CD14-positive monocyte (primary cell): ENCODE data around the gene CCDC82. TPM values are rescaled to one million over a fixed set of nuclear protein-coding genes. Genes with fewer than 3 reads are reported as not detected.

ENCODE experiments used
- DNase-seq, 3 donors: peaks; one replicate each; pipeline ENCODE4 v3.0.0-alpha.2; 2011 to 2022
- H2AFZ ChIP-seq: 2 replicates; pipeline ENCODE4 v1.6.0; 2012; ENCODE audit warnings: mild to moderate bottlenecking, low read depth, low read length, inconsistent platforms; ENCODE audit not compliant: insufficient read depth, poor library complexity, severe bottlenecking
- H3K27ac ChIP-seq, 2 donors: 1 replicate in 1 of 2; 2 replicates in 1 of 2; pipeline ENCODE4 v1.5.1; 2012 to 2013; ENCODE audit warnings: low read length in 2 of 2, control low read depth in 1 of 2, inconsistent platforms in 1 of 2, low read depth in 1 of 2, mild to moderate bottlenecking in 1 of 2
- H3K27me3 ChIP-seq, 2 donors: one replicate each; pipeline versions ENCODE4 v1.6.0 to v1.6.1; 2011 to 2013; ENCODE audit warnings: low read length in 2 of 2; ENCODE audit not compliant: control insufficient read depth in 2 of 2, insufficient read depth in 2 of 2
- H3K36me3 ChIP-seq, 2 donors: replicated peaks in 1 of 2; 1 replicate in 1 of 2; 2 replicates in 1 of 2; pipeline versions ENCODE4 v1.5.1 to v1.6.1; 2012 to 2013; ENCODE audit warnings: low read length in 2 of 2, control low read depth in 1 of 2, inconsistent platforms in 1 of 2, mild to moderate bottlenecking in 1 of 2; ENCODE audit not compliant: insufficient read depth in 2 of 2, control insufficient read depth in 1 of 2
- H3K4me1 ChIP-seq, 2 donors: 1 replicate in 1 of 2; 2 replicates in 1 of 2; pipeline versions ENCODE4 v1.5.1 to v1.6.1; 2012 to 2013; ENCODE audit warnings: low read length in 2 of 2, control low read depth in 1 of 2, inconsistent platforms in 1 of 2, mild to moderate bottlenecking in 1 of 2, moderate library complexity in 1 of 2; ENCODE audit not compliant: insufficient read depth in 2 of 2, control insufficient read depth in 1 of 2
- H3K4me2 ChIP-seq: replicated peaks from 2 replicates; pipeline ENCODE3; 2012; ENCODE audit warnings: low read length, moderate library complexity, mild to moderate bottlenecking; ENCODE audit not compliant: poor library complexity, severe bottlenecking; ENCODE audit errors: extremely low read depth
- H3K4me3 ChIP-seq, 3 experiments: fragments of 200-600 bp in 1 of 3; sonication (generic) in 1 of 3; replicated peaks in 1 of 3; 1 replicate in 2 of 3; 2 replicates in 1 of 3; pipeline ENCODE4 v1.5.1; 2011 to 2013; ENCODE audit warnings: low read length in 3 of 3, mild to moderate bottlenecking in 3 of 3, control low read depth in 2 of 3, low read depth in 2 of 3, inconsistent platforms in 1 of 3, moderate library complexity in 1 of 3
- H3K79me2 ChIP-seq: 2 replicates; pipeline ENCODE4 v1.6.0; 2012; ENCODE audit warnings: mild to moderate bottlenecking, control low read depth, inconsistent platforms, low read length, moderate library complexity; ENCODE audit not compliant: insufficient read depth
- H3K9ac ChIP-seq: 2 replicates; pipeline ENCODE4 v1.6.0; 2017; ENCODE audit warnings: low read length, mild to moderate bottlenecking; ENCODE audit not compliant: insufficient read depth, poor library complexity, severe bottlenecking
- H3K9me3 ChIP-seq, 2 donors: replicated peaks in 1 of 2; 1 replicate in 1 of 2; 2 replicates in 1 of 2; pipeline versions ENCODE4 v1.5.1 to v1.6.1; 2012 to 2013; ENCODE audit warnings: low read length in 2 of 2, control low read depth in 1 of 2; ENCODE audit not compliant: control insufficient read depth in 1 of 2, insufficient read depth in 1 of 2
- H4K20me1 ChIP-seq: 2 replicates; pipeline ENCODE4 v1.6.0; 2012; ENCODE audit warnings: mild to moderate bottlenecking, low read length, control low read depth, moderate library complexity; ENCODE audit not compliant: insufficient read depth
- H3K27ac Mint-ChIP-seq, 7 donors: one replicate each; pipeline ENCODE4 v1.8.0; 2020; ENCODE audit warnings: mild to moderate bottlenecking in 7 of 7, mixed read lengths in 7 of 7, moderate library complexity in 6 of 7, inconsistent platforms in 2 of 7
- H3K27me3 Mint-ChIP-seq, 3 donors: one replicate each; pipeline ENCODE4 v1.8.0; 2021 to 2022; ENCODE audit warnings: low read depth in 3 of 3, mild to moderate bottlenecking in 3 of 3, mixed read lengths in 3 of 3, moderate library complexity in 3 of 3, inconsistent platforms in 1 of 3
- H3K36me3 Mint-ChIP-seq, 2 donors: one replicate each; pipeline ENCODE4 v1.8.0; 2020; ENCODE audit warnings: mixed read lengths in 2 of 2, inconsistent platforms in 1 of 2, mild to moderate bottlenecking in 1 of 2
- H3K4me1 Mint-ChIP-seq: one replicate; pipeline ENCODE4 v1.8.0; 2020; ENCODE audit warnings: mild to moderate bottlenecking, mixed read lengths
- H3K4me3 Mint-ChIP-seq, 2 donors: one replicate each; pipeline ENCODE4 v1.8.0; 2020; ENCODE audit warnings: mild to moderate bottlenecking in 2 of 2, mixed read lengths in 2 of 2, moderate library complexity in 1 of 2
- H3K9me3 Mint-ChIP-seq, 7 donors: one replicate each; pipeline ENCODE4 v1.8.0; 2020 to 2022; ENCODE audit warnings: mixed read lengths in 7 of 7, mild to moderate bottlenecking in 6 of 7, moderate library complexity in 6 of 7, inconsistent platforms in 2 of 7
- CTCF ChIP-seq: fragments of 200-600 bp; IDR thresholded peaks from one replicate; pipeline ENCODE4 v1.8.0; 2022; ENCODE audit warnings: antibody characterized with exemption, mild to moderate bottlenecking
- WGBS: methylation state at CpG from one replicate; pipeline ENCODE4 v1.1.5; 2013; ENCODE audit warnings: missing lambda C conversion rate; ENCODE audit not compliant: insufficient coverage; 5-methylcytosine and 5-hydroxymethylcytosine counted together
- intact Hi-C, 2 donors: fragments of 100-400 bp; cut with micrococcal nuclease; formaldehyde crosslinking; loops; one replicate each; pipeline versions ENCODE4 v1.15.0 to v1.15.1; 2023
- polyA plus RNA-seq, 3 donors: library from polyadenylated mRNA; depleted of rRNA in 1 of 3; unstranded in 2 of 3; stranded (reverse) in 1 of 3; fragments of 300-500 nt in 2 of 3; fragments of >200 nt in 1 of 3; fragmentation: Illumina TruSeq in 2 of 3; gene quantifications; 1 replicate in 2 of 3; 2 replicates in 1 of 3; pipeline ENCODE4 v1.2.3, GENCODE V29; 2012 to 2021

CCDC82 gene
- polyA plus RNA-seq, 3 donors, result 10.7 to 18.2 (median 12.2) TPM

- no peaks in the 10 kb centered on the region for H3K27me3 ChIP-seq
Observed at GRCh38 chr11:96400697-96401096, 11.0 kb upstream of the CCDC82 start.

DNA sequence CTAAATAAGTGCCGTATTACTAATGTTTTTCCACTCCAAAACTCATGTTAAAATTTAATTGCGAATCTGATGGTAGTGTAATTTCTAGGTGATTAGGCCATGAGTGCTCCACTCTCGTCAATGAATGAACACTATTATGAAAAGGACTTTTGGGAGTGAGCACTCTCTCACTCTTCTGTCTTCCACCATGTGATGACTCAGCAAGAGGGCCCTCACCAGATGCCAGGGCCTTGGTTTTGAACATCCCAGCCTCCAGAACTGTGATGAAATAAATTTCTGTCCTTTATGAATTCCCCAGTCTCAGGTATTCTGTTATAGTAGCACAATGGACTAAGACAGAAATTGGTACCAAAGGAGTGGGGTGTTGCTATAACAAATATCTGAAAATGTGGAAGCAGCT lies 8.2 kb upstream of the CCDC82 start:
- TF ChIP-seq CTCF, result no peak
- intact Hi-C loops, result loop anchor here (10.0 kb wide), 1 partner anchor 563 kb away; no protein-coding TSS in a partner anchor
- no peak overlapping the region for H3K27ac Mint-ChIP-seq

More at GRCh38 chr11:96400697-96401096, 11.0 kb upstream of the CCDC82 start:
- Histone ChIP-seq H3K27ac (no peak overlapping the region), H3K79me2 (no peaks in the 10 kb centered on the region), H4K20me1 (no peaks in the 10 kb centered on the region), H3K4me3 (no peak overlapping the region), H3K36me3 (no peaks in the 10 kb centered on the region), H3K9me3 (no peaks in the 10 kb centered on the region), H3K4me1 (no peaks in the 10 kb centered on the region), H3K9ac (no peak overlapping the region), H3K4me2 (no peak overlapping the region), H2AFZ (no peak overlapping the region)
- intact Hi-C loops, result no loop called here
- peaks cover 0 to 2% (median 0%) of the 10 kb centered on the region in 7 donors for H3K9me3 Mint-ChIP-seq
- no peak for TF ChIP-seq CTCF
- H3K4me1 Mint-ChIP-seq, result no peaks in the 10 kb centered on the region
- H3K27me3 Mint-ChIP-seq, result peaks cover 0 to 5% (median 1%) of the 10 kb centered on the region in 3 donors
- no peak overlapping the region for H3K27ac Mint-ChIP-seq
- H3K36me3 Mint-ChIP-seq, result no peaks in the 10 kb centered on the region
- no peak overlapping the region for H3K4me3 Mint-ChIP-seq
- no peak for DNase-seq
- no CpG with 5 or more reads among the region's 1 CpG for WGBS

More for the DNA sequence above, 8.2 kb upstream of the CCDC82 start:
- Mint-ChIP-seq H3K4me1 (no peaks in the 10 kb centered on the region), H3K36me3 (peaks cover 0 to 2% of the 10 kb centered on the region in 2 donors), H3K27me3 (peaks cover 0 to 5% (median 1%) of the 10 kb centered on the region in 3 donors), H3K9me3 (peaks cover 0 to 2% (median 0%) of the 10 kb centered on the region in 7 donors), H3K4me3 (no peak overlapping the region)
- Histone ChIP-seq H3K36me3 (no peaks in the 10 kb centered on the region), H4K20me1 (no peaks in the 10 kb centered on the region), H3K27ac (no peak overlapping the region), H3K4me3 (no peak overlapping the region), H3K4me1 (no peaks in the 10 kb centered on the region), H3K79me2 (no peaks in the 10 kb centered on the region), H2AFZ (no peak overlapping the region), H3K4me2 (no peak overlapping the region), H3K9ac (no peak overlapping the region), H3K27me3 (no peaks in the 10 kb centered on the region), H3K9me3 (no peaks in the 10 kb centered on the region)
- no CpG with 5 or more reads among the region's 3 CpGs for WGBS
- no peak for DNase-seq
